GM12875 (cell line): Measurements from ENCODE around the gene PARD3B.

Experiments
- H3K4me3 ChIP-seq: one replicate; pipeline ENCODE4 v1.5.1; 2011; ENCODE audit warnings: low read depth, low read length, control low read depth
- TF ChIP-seq, protein P1 (sequence below): IDR thresholded peaks from 2 replicates; pipeline ENCODE4 v1.5.1; 2011; ENCODE audit warnings: low read depth, mild to moderate bottlenecking, control low read depth, inconsistent platforms, low read length, moderate library complexity, borderline replicate concordance; ENCODE audit not compliant: insufficient read depth

The PARD3B gene

DNA sequence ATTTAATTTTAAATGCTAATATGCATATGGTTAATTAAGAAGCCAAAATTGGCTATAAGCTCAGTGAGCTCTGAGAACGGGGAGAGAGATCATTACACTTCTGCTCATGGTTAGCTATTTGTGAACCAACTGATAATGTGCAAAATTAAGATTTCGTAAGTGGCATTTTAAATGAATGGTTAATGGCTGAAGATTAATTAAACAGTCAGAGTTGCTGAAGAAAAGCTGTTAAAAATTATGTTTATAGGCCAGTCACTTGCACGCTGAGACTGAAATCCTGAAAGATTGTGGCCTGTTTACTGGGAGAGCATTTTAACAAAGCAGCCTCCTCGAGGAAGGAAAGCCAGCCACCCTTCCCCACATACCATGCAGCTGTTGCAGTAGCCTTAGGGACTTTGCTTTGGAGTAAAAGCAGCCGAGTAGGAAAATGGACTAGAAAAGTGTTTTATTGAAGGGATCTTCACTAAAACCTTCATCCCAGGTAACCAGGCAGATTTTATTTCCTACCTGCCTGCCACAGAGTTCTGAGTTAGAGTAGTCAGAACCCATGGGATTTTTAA is 918.3 kb downstream of the PARD3B start:
- no peak overlapping the region for H3K4me3 ChIP-seq
- TF ChIP-seq, protein P1, sequence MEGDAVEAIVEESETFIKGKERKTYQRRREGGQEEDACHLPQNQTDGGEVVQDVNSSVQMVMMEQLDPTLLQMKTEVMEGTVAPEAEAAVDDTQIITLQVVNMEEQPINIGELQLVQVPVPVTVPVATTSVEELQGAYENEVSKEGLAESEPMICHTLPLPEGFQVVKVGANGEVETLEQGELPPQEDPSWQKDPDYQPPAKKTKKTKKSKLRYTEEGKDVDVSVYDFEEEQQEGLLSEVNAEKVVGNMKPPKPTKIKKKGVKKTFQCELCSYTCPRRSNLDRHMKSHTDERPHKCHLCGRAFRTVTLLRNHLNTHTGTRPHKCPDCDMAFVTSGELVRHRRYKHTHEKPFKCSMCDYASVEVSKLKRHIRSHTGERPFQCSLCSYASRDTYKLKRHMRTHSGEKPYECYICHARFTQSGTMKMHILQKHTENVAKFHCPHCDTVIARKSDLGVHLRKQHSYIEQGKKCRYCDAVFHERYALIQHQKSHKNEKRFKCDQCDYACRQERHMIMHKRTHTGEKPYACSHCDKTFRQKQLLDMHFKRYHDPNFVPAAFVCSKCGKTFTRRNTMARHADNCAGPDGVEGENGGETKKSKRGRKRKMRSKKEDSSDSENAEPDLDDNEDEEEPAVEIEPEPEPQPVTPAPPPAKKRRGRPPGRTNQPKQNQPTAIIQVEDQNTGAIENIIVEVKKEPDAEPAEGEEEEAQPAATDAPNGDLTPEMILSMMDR, result no peak

DNA sequence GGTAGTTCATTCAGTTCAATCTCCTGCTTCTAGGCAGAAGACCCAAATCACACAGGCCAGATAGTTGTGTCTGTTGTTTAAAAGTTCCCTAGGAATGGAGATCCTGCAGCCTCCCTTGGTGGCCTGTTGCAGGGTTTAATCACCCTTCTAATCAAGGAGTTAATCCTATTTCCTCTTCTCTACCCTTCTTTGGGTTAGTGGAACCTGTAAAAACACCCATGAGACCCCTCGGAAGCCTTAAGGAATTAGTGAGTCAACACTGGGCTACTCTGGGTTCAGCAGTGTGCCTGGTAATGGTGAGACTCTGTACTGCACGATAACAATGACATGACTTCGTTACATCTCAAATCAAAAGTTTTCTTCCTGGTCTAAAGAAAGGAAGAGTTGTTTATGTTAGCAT is 919.4 kb downstream of the PARD3B start:
- TF ChIP-seq, protein P1, result no peak
- no peak overlapping the region for H3K4me3 ChIP-seq

DNA sequence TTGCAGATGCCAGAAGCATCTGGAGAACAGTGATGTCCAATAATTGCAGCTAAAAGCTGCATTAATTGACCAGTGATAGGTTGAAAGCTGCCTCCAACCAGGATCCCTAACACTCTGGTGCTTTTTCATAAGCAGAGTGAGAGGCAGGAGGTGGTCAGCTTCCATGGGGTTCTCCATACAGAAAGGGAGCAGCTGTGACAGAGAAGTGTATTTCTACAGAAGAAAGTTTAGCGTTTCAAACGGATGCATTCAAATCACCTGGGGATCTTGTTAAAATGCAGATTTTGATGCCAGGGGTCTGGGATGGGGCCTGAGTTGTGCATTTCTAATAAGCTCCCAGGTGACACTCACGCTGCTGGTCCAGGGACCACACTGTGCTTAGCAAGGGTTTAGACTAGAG is 920.5 kb downstream of the PARD3B start:
- TF ChIP-seq, protein P1, result no peak

DNA sequence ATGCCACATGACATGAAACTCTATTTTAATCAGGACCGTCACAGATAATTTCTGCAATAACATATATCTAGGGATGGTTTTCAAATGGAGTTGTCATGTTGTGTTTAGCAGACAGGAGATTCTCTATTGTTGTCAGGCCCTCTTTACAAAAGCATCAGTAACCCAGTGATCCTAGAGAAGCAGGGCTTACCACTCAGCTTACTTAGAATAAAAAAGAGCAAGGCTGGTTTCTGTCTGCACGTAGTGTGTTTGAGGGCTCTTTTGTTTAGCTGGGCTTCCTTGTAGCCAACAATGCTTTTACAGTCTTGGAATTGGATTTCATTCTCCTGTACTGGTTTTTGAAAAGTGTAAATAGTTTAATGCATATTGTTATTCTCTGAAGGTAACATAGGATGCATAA is 926.5 kb downstream of the PARD3B start:
- TF ChIP-seq, protein P1, result no peak
- H3K4me3 ChIP-seq, result no peak overlapping the region

More for the DNA sequence above, 920.5 kb downstream of the PARD3B start:
- no peak overlapping the region for H3K4me3 ChIP-seq

DNA sequence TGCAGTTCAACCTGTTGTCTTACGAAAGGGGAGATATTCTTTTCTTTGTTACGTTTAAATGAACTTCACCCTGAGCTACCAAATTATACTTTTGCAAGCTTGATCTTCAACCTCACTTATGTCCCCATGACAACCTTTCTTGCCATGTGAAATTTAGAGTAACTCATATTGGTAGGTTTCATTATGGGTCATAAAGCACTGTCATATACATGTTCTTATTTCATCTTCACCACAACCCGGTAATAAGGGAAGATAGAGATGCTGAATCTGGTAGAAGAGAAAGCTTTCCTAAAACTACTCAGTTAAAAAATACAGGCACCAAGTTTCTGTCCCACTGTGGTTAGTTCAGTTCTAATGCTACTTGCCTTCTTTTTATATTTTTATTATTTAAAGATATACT is 928.5 kb downstream of the PARD3B start:
- TF ChIP-seq, protein P1, result no peak

DNA sequence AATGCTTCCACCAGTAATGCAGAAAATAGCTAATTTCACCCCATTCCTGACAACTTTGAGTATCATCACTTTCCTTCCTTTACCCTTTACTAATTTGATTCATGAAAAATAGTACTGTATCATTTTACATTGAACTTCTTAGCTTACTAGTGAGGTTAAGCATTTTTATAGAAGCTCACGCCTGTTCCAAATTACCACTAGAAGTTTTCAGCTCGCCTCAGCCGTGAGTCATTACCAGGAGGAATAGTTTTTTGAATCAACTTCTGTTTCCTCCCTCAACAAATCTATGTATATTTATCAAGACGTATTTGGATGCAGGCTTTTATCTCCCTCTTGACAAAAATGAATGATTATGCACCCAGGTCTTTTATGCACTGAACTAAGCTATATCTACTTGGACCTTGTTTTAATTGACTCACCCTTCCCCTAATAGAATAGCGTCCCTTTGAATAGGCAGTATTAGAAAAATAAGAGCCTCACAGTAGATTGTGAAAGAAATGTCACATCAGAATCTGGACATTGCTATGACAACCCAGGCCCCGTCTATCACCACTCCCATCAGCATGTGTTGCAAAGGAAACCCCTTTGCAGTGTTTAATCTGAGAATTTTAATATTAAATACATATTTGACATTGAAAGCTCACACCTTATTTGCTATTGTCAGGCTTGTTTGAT is 929.6 kb downstream of the PARD3B start:
- TF ChIP-seq, protein P1, result no peak

More for the DNA sequence above, 928.5 kb downstream of the PARD3B start:
- no peak overlapping the region for H3K4me3 ChIP-seq

DNA sequence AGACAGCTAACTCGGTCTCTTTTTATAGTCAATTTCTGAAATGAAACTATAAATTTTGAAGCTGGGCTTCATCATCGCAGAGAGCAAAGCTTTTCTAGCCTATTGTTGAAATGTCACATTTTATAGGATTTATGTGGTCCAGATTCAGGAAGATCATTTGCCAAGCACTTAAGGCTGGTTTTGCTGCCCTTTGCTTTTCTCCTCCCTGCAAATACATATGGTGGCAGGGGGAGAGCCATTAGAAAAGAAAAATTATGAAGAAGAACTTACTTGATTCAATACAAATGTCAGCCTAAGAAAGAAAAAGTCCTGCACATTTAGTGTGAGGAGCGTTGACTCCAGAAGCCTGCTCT is 930.1 kb downstream of the PARD3B start:
- TF ChIP-seq, protein P1, result no peak
- no peak overlapping the region for H3K4me3 ChIP-seq

More for the DNA sequence above, 929.6 kb downstream of the PARD3B start:
- H3K4me3 ChIP-seq, result no peak overlapping the region
